ENCODE results near the gene HHIPL1. TPM values are rescaled to one million over a fixed set of nuclear protein-coding genes. Genes with fewer than 3 reads are reported as not detected.

The HHIPL1 gene
- total RNA-seq, 2 experiments from 2014 or later: not detected

DNA sequence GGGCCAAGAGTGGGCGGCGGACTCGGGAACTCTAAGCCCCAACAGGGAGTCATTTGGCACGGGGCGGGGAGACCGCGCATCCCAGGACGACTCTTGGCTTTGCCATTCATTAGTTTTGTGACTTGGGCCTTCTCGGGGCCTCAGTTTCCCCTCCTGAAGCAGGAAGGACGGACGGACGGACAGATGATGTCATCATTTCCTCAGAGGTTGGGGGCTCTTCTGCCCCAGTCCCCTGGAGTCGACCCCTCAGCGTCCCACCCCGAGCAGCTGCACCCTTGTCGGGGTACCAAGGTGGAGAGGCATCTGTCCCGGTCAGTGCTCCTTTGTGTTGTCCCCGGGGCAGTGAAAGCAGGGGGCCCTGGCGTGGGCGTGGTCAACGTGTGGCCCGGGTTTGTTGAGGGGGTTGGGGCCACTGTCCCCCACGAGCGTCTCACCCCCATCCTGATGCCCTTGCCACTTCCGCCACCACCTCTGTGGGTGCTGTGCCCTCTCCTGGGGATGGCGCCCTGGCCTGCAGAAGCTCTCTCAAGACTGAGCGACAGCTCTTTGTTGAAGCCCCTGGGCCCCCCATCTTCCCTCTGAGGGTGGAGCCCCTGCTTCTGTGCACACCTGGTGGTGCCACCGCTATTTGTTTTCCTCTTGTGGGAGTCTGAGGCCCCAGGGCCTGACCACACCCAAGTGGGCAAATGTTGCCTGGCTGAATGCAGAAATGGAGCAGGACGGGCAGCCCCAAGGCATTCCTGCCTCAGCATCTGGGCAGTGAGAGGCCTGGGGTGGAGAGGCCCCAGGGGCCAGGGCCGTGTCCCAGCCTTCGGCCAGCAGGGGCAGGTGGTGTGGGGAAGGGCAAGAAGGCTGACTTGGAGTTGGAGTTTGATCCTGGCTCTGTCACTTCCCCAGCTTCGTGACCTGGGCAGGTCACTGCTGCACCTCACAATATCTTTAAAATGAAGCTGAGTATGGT lies 896 bp downstream of the HHIPL1 start:
- peaks cover 31% of the 10 kb centered on the region for H3K27me3 Mint-ChIP-seq (ENCODE audit: low read depth)
- H3K4me3 Mint-ChIP-seq: no peak overlapping the region

DNA sequence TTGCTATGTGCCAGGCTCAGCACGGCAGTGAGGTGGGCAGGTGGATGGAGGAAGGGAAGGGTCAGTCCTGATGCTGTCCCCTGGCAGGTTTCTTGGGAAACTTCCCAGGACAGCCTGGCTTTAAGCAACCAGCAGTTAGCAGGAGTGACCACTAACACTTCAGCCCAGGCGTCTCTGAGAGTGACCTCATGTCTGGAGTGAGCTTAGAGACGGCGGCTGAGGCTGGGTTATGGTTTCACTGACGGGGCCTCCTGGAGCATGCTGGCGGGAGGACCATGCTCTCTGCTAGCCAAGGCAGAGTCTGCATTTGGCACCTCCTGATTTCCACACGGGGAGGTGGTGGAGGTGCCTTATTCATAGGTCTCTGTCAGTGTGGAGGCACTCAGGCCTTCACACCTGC lies 2.5 kb downstream of the HHIPL1 start:
- peaks cover 29% of the 10 kb centered on the region for H3K27me3 Mint-ChIP-seq (ENCODE audit: low read depth)
- no peak overlapping the region for H3K4me3 Mint-ChIP-seq
- H3K27ac Mint-ChIP-seq: no peak overlapping the region
- H3K4me1 Mint-ChIP-seq (ENCODE audit: low read depth): peaks cover 2% of the 10 kb centered on the region
- ChIA-PET CTCF (no interaction called here), POLR2A (no interaction called here)
- H3K36me3 Mint-ChIP-seq (ENCODE audit: low read depth): no peaks in the 10 kb centered on the region
- no peak for ATAC-seq
- no peak for DNase-seq
- H3K9me3 Mint-ChIP-seq (ENCODE audit: insufficient read depth): no peaks in the 10 kb centered on the region

More for the DNA sequence above, 896 bp downstream of the HHIPL1 start:
- ChIA-PET CTCF (no interaction called here), POLR2A (no interaction called here)
- H3K4me1 Mint-ChIP-seq (ENCODE audit: low read depth): peaks cover 2% of the 10 kb centered on the region
- H3K27ac Mint-ChIP-seq: no peak overlapping the region
- ATAC-seq (no peak), DNase-seq (no peak)
- H3K9me3 Mint-ChIP-seq (ENCODE audit: insufficient read depth): no peaks in the 10 kb centered on the region
- H3K36me3 Mint-ChIP-seq (ENCODE audit: low read depth): no peaks in the 10 kb centered on the region

DNA sequence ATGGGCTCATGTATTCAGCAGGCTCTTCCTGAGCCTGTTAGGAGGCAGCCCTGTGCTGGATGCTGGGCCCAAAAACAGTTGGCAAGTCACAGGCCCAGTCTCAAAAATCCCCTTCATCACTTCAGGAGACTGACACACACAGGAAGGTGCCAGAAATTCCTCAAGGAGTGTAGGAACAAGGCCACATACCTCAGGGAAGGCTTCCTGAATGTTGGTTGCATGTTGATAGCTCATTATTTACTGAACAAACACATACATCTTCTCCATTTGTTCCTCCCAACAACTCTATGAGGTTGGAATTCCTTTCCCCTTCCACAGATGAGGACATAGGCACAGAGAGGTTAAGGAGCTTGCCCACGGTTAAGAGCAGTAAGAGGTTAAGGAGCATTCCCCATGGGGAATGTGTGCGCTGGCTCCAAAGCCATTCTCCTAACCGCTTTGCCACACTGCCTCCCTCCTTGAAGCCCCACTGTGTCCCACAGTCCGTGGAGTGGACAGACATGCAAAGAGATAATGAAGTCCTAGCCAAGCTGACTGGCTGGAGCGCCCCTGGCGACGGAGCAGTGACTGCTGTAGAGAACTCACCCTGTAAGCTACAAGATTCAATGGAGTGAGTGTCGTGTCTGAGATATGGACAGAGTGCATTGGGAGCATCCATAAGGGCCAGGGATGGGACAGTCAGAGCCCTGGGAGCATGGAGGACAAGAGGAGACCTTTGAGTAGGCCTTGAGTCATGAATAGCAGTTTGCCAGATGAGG lies 3.3 kb downstream of the HHIPL1 start:
- POLR2A ChIA-PET: no interaction called here
- CTCF ChIA-PET: no interaction called here
- H3K27ac Mint-ChIP-seq: no peak overlapping the region
- H3K4me1 Mint-ChIP-seq (ENCODE audit: low read depth): peaks cover 2% of the 10 kb centered on the region
- H3K27me3 Mint-ChIP-seq (ENCODE audit: low read depth): peaks cover 29% of the 10 kb centered on the region
- DNase-seq (no peak), ATAC-seq (no peak)
- H3K4me3 Mint-ChIP-seq: no peak overlapping the region
- no peaks in the 10 kb centered on the region for H3K36me3 Mint-ChIP-seq (ENCODE audit: low read depth)
- H3K9me3 Mint-ChIP-seq (ENCODE audit: insufficient read depth): no peaks in the 10 kb centered on the region

DNA sequence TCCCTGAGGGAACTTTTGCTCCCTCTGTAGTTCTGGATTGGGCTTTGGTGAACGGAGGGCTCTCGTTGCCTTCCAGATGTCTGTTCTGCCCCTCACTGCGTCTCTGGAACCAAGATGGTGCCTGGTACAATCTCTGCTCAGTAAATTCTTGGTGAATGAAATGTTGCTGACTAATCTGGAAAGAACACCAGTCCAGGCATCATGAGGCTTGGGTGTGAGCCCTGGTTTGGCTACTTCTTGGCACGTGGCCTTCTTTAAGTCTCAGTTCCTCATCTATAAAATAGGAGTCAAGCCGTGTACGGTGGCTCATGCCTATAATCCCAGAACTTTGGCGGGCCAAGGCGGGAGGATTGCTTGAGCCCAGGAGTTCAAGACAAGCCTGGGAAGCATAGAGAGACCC lies 4.3 kb downstream of the HHIPL1 start:
- Mint-ChIP-seq H3K36me3 (ENCODE audit: low read depth) (no peaks in the 10 kb centered on the region), H3K4me1 (ENCODE audit: low read depth) (peaks cover 2% of the 10 kb centered on the region), H3K9me3 (ENCODE audit: insufficient read depth) (no peaks in the 10 kb centered on the region), H3K27me3 (ENCODE audit: low read depth) (peaks cover 20% of the 10 kb centered on the region), H3K27ac (no peak overlapping the region), H3K4me3 (no peak overlapping the region)
- DNase-seq (no peak), ATAC-seq (no peak)
- ChIA-PET CTCF (no interaction called here), POLR2A (no interaction called here)

DNA sequence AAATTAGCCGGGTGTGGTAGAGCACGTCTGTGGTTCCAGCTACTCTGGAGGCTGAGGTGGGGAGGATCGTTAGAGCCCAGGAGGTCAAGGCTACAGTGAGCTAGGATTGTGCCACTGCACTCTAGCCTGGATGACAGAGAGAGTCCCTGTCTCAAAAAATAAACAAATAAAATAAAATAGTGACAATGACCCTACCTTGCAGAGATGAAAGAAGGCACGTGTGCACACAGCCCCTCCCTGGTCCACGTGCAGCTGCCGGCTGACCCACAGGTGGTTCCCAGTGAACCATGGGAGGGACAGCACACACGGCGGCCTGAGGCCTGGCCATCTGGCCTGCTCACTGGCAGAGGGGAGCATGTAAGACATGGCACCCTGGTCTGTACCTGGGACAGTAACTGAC lies 4.7 kb downstream of the HHIPL1 start:
- no peak overlapping the region for H3K27ac Mint-ChIP-seq
- peaks cover 2% of the 10 kb centered on the region for H3K4me1 Mint-ChIP-seq (ENCODE audit: low read depth)
- H3K4me3 Mint-ChIP-seq: no peak overlapping the region
- ATAC-seq: no peak
- peaks cover 21% of the 10 kb centered on the region for H3K27me3 Mint-ChIP-seq (ENCODE audit: low read depth)
- DNase-seq: no peak
- ChIA-PET CTCF (no interaction called here), POLR2A (no interaction called here)
- no peaks in the 10 kb centered on the region for H3K36me3 Mint-ChIP-seq (ENCODE audit: low read depth)
- no peaks in the 10 kb centered on the region for H3K9me3 Mint-ChIP-seq (ENCODE audit: insufficient read depth)

DNA sequence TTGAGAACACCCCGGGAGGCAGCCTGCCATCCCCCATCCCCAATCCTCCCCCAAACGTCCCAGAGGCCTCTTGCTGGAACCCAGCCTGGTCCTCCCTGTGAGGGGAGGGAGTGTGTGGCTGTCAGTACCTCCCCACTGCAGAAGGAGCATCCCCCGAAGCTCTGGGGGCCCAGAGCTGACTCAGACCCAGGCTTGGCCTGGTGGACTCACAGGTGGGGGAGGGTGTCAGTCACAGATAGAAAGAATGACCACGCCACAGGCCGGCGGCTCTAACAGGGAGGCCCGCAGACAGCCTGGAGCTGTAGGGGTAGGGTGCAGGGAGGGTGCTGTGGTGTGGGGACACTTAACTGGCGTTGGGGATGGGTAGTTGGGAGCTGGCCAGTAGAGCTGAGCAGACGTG lies 5.3 kb downstream of the HHIPL1 start:
- no peak for DNase-seq
- no peak overlapping the region for H3K4me3 Mint-ChIP-seq
- H3K9me3 Mint-ChIP-seq (ENCODE audit: insufficient read depth): no peaks in the 10 kb centered on the region
- peaks cover 2% of the 10 kb centered on the region for H3K4me1 Mint-ChIP-seq (ENCODE audit: low read depth)
- ATAC-seq: no peak
- H3K36me3 Mint-ChIP-seq (ENCODE audit: low read depth): no peaks in the 10 kb centered on the region
- POLR2A ChIA-PET: no interaction called here
- no peak overlapping the region for H3K27ac Mint-ChIP-seq
- CTCF ChIA-PET: no interaction called here
- peaks cover 24% of the 10 kb centered on the region for H3K27me3 Mint-ChIP-seq (ENCODE audit: low read depth)

DNA sequence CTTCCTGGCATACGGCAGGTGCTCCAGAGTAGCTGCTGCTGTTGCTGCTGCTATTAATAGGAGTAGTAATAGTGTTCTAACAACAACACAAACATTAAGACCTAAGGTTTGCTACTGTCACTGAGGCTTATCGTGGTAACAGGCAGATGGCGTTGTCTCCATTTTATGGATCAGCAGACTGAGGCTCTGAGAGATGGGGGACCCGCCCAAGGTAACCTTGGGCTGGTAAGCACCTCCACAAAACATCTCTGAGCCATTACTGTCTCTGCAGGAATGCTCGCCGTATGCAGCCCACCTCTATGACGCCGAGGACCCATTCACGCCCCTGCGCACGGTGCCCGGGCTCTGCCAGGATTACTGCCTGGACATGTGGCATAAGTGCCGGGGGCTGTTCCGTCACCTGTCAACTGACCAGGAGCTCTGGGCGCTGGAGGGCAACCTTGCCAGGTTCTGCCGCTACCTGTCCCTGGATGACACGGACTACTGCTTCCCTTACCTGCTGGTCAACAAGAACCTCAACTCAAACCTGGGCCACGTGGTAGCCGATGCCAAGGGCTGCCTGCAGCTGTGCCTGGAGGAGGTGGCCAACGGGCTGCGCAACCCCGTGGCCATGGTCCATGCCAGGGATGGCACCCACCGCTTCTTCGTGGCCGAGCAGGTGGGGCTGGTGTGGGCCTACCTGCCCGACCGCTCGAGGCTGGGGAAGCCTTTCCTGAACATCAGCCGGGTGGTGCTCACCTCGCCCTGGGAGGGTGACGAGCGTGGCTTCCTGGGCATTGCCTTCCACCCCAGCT lies 7.2 kb downstream of the HHIPL1 start:
- H3K27me3 Mint-ChIP-seq (ENCODE audit: low read depth): peaks cover 10% of the 10 kb centered on the region
- H3K4me1 Mint-ChIP-seq (ENCODE audit: low read depth): no peaks in the 10 kb centered on the region
- CTCF ChIA-PET: no interaction called here
- H3K4me3 Mint-ChIP-seq: no peak overlapping the region
- DNase-seq: no peak
- no peak overlapping the region for H3K27ac Mint-ChIP-seq
- H3K36me3 Mint-ChIP-seq (ENCODE audit: low read depth): no peaks in the 10 kb centered on the region
- POLR2A ChIA-PET: no interaction called here
- no peak for ATAC-seq
- H3K9me3 Mint-ChIP-seq (ENCODE audit: insufficient read depth): no peaks in the 10 kb centered on the region

DNA sequence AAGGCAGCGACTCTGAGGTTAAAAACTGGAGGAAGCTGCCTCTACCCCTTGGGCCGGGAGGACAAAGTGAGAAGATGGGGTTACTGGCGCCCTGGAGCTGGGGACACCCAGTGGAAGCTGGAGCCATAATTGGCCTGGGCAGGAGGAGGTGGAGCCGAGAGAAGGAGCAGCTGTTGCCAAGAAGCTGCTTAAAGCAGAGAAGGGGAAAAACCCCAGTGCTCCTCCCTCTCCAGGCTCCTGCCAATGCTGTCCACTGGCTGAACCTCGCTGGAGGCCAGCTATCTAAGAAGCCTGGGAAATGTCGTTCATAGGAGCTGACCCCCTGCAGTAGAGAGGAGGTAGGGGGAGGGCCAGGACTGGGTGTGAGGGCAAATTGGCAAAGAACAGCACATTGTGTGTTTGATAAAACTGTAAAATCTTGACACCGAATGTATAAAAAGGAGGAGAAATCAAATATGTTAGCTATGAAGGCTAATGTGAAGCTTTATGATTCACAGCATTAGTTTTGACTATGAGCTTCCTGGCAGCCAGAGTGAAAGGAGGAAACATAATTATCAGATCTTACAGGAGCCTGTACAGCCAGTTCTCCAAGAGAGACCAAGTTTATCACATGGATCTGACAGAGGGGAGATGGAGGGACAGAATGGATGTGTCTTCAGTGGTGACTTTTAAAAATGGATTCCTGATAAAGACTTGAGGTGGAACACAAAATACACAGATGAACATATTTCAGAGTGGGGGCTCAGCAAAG lies 9.5 kb downstream of the HHIPL1 start:
- DNase-seq: no peak
- no peak for ATAC-seq
- ChIA-PET POLR2A (no interaction called here), CTCF (no interaction called here)
- Mint-ChIP-seq H3K4me3 (no peak overlapping the region), H3K36me3 (ENCODE audit: low read depth) (no peaks in the 10 kb centered on the region), H3K4me1 (ENCODE audit: low read depth) (no peaks in the 10 kb centered on the region), H3K27me3 (ENCODE audit: low read depth) (peaks cover 23% of the 10 kb centered on the region), H3K27ac (no peak overlapping the region), H3K9me3 (ENCODE audit: insufficient read depth) (no peaks in the 10 kb centered on the region)

DNA sequence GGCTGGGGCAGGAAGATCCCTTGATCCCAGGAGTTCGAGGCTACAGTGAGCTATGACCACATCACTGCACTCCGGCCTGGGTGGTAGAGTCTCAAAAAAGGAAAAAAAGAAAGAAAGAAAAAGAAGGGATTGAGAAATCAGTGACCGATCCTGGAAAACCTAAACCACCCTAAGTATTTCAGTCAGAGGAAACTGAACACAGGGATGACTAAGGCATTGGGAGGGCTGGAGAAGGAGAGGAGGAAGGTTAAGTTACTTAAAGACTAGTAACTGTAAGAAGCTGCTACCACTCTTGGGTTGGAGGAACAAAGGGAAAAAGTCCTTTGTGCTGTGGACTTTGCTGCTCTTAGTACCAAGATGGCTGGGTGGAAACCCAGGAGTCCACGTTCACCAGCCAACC lies 10.6 kb downstream of the HHIPL1 start:
- H3K36me3 Mint-ChIP-seq (ENCODE audit: low read depth): no peaks in the 10 kb centered on the region
- CTCF ChIA-PET: no interaction called here
- POLR2A ChIA-PET: no interaction called here
- ATAC-seq (no peak), DNase-seq (no peak)
- H3K27ac Mint-ChIP-seq: no peak overlapping the region
- H3K4me3 Mint-ChIP-seq: no peak overlapping the region
- no peaks in the 10 kb centered on the region for H3K4me1 Mint-ChIP-seq (ENCODE audit: low read depth)
- H3K9me3 Mint-ChIP-seq (ENCODE audit: insufficient read depth): no peaks in the 10 kb centered on the region
- peaks cover 31% of the 10 kb centered on the region for H3K27me3 Mint-ChIP-seq (ENCODE audit: low read depth)

DNA sequence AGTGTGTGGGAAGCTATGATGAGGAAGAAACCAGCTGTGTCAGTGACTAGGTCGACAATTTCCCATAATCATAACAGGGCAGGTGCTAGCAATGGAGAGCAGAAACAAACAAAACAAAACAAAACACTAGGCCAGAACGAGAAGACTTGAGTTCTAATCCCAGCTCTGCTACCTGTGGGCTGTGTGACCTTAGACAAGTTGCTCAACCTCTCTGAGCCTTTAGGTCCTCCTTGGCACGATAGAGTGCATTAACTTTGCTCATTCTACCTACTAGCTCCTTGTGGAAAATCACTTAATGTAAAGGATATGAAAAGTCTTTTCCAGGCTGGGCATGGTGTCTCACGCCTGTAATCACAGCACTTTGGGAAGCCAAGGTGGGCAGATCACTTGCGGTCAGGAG lies 11.2 kb downstream of the HHIPL1 start:
- ChIA-PET CTCF (no interaction called here), POLR2A (no interaction called here)
- no peak for DNase-seq
- Mint-ChIP-seq H3K36me3 (ENCODE audit: low read depth) (no peaks in the 10 kb centered on the region), H3K4me3 (no peak overlapping the region), H3K9me3 (ENCODE audit: insufficient read depth) (no peaks in the 10 kb centered on the region), H3K4me1 (ENCODE audit: low read depth) (no peaks in the 10 kb centered on the region), H3K27me3 (ENCODE audit: low read depth) (peaks cover 37% of the 10 kb centered on the region), H3K27ac (no peak overlapping the region)
- no peak for ATAC-seq

DNA sequence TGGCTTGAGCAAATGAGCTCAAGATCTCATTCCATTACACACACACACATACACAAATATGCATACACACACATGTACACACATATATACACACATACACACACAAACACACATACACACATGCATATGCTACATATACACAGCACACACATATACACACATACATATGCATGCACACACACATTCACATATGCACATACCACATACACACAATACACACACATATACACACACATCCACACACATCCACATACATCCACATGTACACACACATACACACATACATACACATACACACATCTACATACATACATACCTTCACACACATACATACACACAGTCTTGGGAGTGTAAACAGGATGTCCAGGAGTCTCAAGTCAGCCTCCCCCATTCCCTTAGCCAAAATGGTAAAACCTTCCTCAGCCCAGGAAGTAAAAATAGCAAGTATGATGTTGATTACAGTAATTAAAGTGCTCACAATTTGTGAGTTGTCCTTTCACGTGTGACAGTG lies 12.8 kb downstream of the HHIPL1 start:
- DNase-seq: no peak
- CTCF ChIA-PET: no interaction called here
- no peak overlapping the region for H3K4me3 Mint-ChIP-seq
- H3K27ac Mint-ChIP-seq: no peak overlapping the region
- H3K27me3 Mint-ChIP-seq (ENCODE audit: low read depth): peaks cover 42% of the 10 kb centered on the region
- H3K9me3 Mint-ChIP-seq (ENCODE audit: insufficient read depth): no peaks in the 10 kb centered on the region
- H3K36me3 Mint-ChIP-seq (ENCODE audit: low read depth): no peaks in the 10 kb centered on the region
- ATAC-seq: no peak
- H3K4me1 Mint-ChIP-seq (ENCODE audit: low read depth): no peaks in the 10 kb centered on the region
- POLR2A ChIA-PET: no interaction called here

Data from activated CD8-positive, alpha-beta T cell treated with anti-CD3 and anti-CD28 coated beads, Interleukin-2, amount 10 ng/mL, durations not matched to agents 7 days and 5 days (primary cell).